Neural progenitor cell (in vitro differentiated cells): Measurements from ENCODE around the gene ARMH1. TPM values are rescaled to one million over a fixed set of nuclear protein-coding genes. Genes with fewer than 3 reads are reported as not detected.
A peak's percentile ranks its signal among the peaks of the same experiment; 100 is the strongest.

Experiments
- DNase-seq: peaks from one replicate; pipeline ENCODE4 v3.0.0-alpha.2; 2016; ENCODE audit warnings: low spot score
- H2AFZ ChIP-seq: fragments of 200-600 bp; sonication (generic); replicated peaks from 2 replicates; pipeline ENCODE4 v1.6.1; 2016; ENCODE audit warnings: antibody characterized with exemption
- H3F3A ChIP-seq: fragments of 200-600 bp; sonication (generic); 2 replicates; pipeline ENCODE4 v1.6.1; 2016; ENCODE audit warnings: antibody characterized with exemption, low read depth
- H3K27ac ChIP-seq: fragments of 200-600 bp; sonication (generic); 2 replicates; pipeline ENCODE4 v1.5.1; 2016; ENCODE audit warnings: mild to moderate bottlenecking
- H3K27me3 ChIP-seq: fragments of 200-600 bp; sonication (generic); 2 replicates; pipeline ENCODE4 v1.6.1; 2016; ENCODE audit warnings: mild to moderate bottlenecking, moderate library complexity
- H3K36me3 ChIP-seq: fragments of 200-600 bp; sonication (generic); 2 replicates; pipeline ENCODE4 v1.5.1; 2016
- H3K4me1 ChIP-seq: fragments of 200-600 bp; sonication (generic); 2 replicates; pipeline ENCODE4 v1.6.1; 2016; ENCODE audit warnings: mixed run types
- H3K4me2 ChIP-seq: fragments of 200-600 bp; sonication (generic); 2 replicates; pipeline ENCODE4 v1.6.1; 2016
- H3K4me3 ChIP-seq: fragments of 200-600 bp; sonication (generic); 2 replicates; pipeline ENCODE4 v1.5.1; 2016
- H3K79me2 ChIP-seq: fragments of 200-600 bp; sonication (generic); 2 replicates; pipeline ENCODE4 v1.6.1; 2016; ENCODE audit warnings: low read depth
- H3K9ac ChIP-seq: fragments of 200-600 bp; sonication (generic); 2 replicates; pipeline ENCODE4 v1.6.1; 2016
- H3K9me3 ChIP-seq: fragments of 200-600 bp; sonication (generic); 2 replicates; pipeline ENCODE4 v1.5.1; 2016; ENCODE audit warnings: low read depth
- H4K20me1 ChIP-seq: fragments of 200-600 bp; sonication (generic); 2 replicates; pipeline ENCODE4 v1.6.1; 2016; ENCODE audit warnings: low read depth
- H3K27ac Mint-ChIP-seq: 3 replicates; pipeline ENCODE4 v1.8.0; 2021; ENCODE audit warnings: mixed read lengths
- H3K27me3 Mint-ChIP-seq: 2 replicates; pipeline ENCODE4 v1.8.0; 2022; ENCODE audit warnings: low read depth, mild to moderate bottlenecking, inconsistent platforms, moderate library complexity, mixed read lengths; ENCODE audit not compliant: insufficient read depth
- H3K36me3 Mint-ChIP-seq: 3 replicates; pipeline ENCODE4 v1.8.0; 2021; ENCODE audit warnings: mixed read lengths
- H3K4me1 Mint-ChIP-seq: 3 replicates; pipeline ENCODE4 v1.8.0; 2021; ENCODE audit warnings: mixed read lengths
- H3K4me3 Mint-ChIP-seq: 3 replicates; pipeline ENCODE4 v1.8.0; 2021; ENCODE audit warnings: mild to moderate bottlenecking, moderate library complexity, mixed read lengths
- H3K9me3 Mint-ChIP-seq: 3 replicates; pipeline ENCODE4 v1.8.0; 2020; ENCODE audit warnings: mixed read lengths
- EZH2 ChIP-seq: fragments of 200-600 bp; sonication (generic); IDR thresholded peaks from 2 replicates; pipeline ENCODE4 v1.6.1; 2017; ENCODE audit warnings: antibody characterized with exemption, mild to moderate bottlenecking, moderate library complexity
- EZH2phosphoT487 ChIP-seq: fragments of 200-600 bp; sonication (generic); IDR thresholded peaks from 2 replicates; pipeline ENCODE4 v1.6.1; 2017; ENCODE audit warnings: antibody characterized with exemption
- total RNA-seq: library from RNA; depleted of rRNA; stranded (reverse); fragments of >200 nt; gene quantifications from 2 replicates; pipeline ENCODE4 v1.2.3, GENCODE V29; 2015; ENCODE audit warnings: low replicate concordance
- TF ChIP-seq, protein P1 (sequence below): fragments of 200-600 bp; sonication (generic); IDR thresholded peaks from 2 replicates; pipeline ENCODE4 v1.5.1; 2017; ENCODE audit warnings: antibody characterized with exemption, mild to moderate bottlenecking

ARMH1 gene
- total RNA-seq, 1 donor from 2014 or later: 3.6 TPM

DNA sequence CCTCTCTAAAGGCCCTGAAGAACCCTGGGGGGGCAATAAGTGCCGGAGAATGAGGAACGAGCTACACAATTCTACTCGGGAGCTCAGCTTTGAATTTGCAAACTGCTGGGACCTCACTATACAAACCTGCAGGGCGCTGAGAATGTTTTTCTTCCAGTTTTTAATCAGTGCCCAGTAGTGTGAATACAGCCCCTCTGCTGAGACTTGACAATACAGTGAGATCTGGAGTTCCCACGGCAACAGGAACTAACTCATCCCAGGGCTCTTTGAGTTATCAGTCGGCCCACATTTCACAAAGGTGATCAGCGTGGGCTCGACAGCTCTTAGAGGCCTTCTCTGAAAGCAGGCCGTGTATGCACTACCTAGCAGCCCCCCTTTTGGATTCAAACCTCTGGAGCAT lies 41.9 kb upstream of the ARMH1 start:
- H3K9me3 ChIP-seq: no peaks in the 10 kb centered on the region
- H3K27me3 ChIP-seq: no peaks in the 10 kb centered on the region
- H2AFZ ChIP-seq: peak overlapping the region; percentile 15

DNA sequence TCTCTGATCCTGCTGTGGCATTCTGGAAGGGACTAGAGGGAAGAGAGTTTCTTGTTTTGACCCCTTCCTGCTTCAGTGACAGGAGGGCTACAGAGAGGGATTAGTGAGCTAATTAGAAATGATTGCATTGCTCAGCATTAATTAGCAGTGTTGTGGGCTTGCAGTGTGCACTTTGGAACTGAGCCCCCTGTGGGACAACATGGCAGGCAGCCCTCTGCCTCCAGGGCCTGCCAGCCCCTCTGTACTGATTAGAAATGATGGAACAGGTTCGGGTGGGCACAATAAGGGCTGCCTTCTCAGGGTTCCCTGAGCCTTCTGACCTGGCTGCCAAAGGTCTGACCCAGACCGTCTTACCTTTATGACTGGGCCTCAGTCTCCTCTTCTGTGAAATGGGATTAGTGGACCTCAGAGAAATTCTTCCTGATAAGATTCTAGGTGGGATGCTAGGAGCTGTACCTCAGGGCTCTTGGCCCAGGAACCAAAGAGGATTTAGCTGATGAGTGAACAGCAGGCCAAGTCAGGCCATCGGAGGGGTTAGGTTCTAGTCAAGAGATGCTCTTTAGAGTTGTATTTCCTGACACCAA lies 39.8 kb upstream of the ARMH1 start:
- no peak for DNase-seq
- Mint-ChIP-seq H3K27ac (no peak overlapping the region), H3K36me3 (peaks cover 27% of the 10 kb centered on the region), H3K4me1 (peaks cover 76% of the 10 kb centered on the region), H3K4me3 (no peak overlapping the region), H3K27me3 (peaks cover 6% of the 10 kb centered on the region), H3K9me3 (no peaks in the 10 kb centered on the region)
- Histone ChIP-seq H3K9ac (no peak overlapping the region), H3K4me2 (no peak overlapping the region), H3K79me2 (peaks cover 39% of the 10 kb centered on the region), H3K36me3 (no peaks in the 10 kb centered on the region), H3F3A (peaks cover 53% of the 10 kb centered on the region), H3K27ac (no peak overlapping the region), H4K20me1 (peaks cover 72% of the 10 kb centered on the region), H2AFZ (no peak overlapping the region), H3K4me1 (peaks cover 48% of the 10 kb centered on the region), H3K4me3 (no peak overlapping the region), H3K9me3 (no peaks in the 10 kb centered on the region), H3K27me3 (no peaks in the 10 kb centered on the region)
- TF ChIP-seq EZH2 (no peak), EZH2phosphoT487 (no peak)
- TF ChIP-seq, protein P1, sequence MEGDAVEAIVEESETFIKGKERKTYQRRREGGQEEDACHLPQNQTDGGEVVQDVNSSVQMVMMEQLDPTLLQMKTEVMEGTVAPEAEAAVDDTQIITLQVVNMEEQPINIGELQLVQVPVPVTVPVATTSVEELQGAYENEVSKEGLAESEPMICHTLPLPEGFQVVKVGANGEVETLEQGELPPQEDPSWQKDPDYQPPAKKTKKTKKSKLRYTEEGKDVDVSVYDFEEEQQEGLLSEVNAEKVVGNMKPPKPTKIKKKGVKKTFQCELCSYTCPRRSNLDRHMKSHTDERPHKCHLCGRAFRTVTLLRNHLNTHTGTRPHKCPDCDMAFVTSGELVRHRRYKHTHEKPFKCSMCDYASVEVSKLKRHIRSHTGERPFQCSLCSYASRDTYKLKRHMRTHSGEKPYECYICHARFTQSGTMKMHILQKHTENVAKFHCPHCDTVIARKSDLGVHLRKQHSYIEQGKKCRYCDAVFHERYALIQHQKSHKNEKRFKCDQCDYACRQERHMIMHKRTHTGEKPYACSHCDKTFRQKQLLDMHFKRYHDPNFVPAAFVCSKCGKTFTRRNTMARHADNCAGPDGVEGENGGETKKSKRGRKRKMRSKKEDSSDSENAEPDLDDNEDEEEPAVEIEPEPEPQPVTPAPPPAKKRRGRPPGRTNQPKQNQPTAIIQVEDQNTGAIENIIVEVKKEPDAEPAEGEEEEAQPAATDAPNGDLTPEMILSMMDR: no peak

More for the DNA sequence above, 41.9 kb upstream of the ARMH1 start:
- peak overlapping the region; percentile 96 for H3K9ac ChIP-seq
- Mint-ChIP-seq H3K36me3 (peaks cover 17% of the 10 kb centered on the region), H3K9me3 (no peaks in the 10 kb centered on the region), H3K4me1 (peaks cover 60% of the 10 kb centered on the region), H3K4me3 (peak overlapping the region; percentile 91), H3K27me3 (peaks cover 5% of the 10 kb centered on the region), H3K27ac (peak overlapping the region; percentile 98)
- peak overlapping the region; percentile 100 for H3K27ac ChIP-seq
- H3K4me1 ChIP-seq: peaks cover 32% of the 10 kb centered on the region
- H4K20me1 ChIP-seq: peaks cover 51% of the 10 kb centered on the region
- H3K4me2 ChIP-seq: peak overlapping the region; percentile 100
- peaks cover 43% of the 10 kb centered on the region for H3F3A ChIP-seq
- peak overlapping the region; percentile 89 for H3K4me3 ChIP-seq
- peaks cover 30% of the 10 kb centered on the region for H3K79me2 ChIP-seq
- TF ChIP-seq EZH2phosphoT487 (no peak), EZH2 (no peak)
- TF ChIP-seq, protein P1: no peak
- DNase-seq: peak; percentile 62
- H3K36me3 ChIP-seq: no peaks in the 10 kb centered on the region

DNA sequence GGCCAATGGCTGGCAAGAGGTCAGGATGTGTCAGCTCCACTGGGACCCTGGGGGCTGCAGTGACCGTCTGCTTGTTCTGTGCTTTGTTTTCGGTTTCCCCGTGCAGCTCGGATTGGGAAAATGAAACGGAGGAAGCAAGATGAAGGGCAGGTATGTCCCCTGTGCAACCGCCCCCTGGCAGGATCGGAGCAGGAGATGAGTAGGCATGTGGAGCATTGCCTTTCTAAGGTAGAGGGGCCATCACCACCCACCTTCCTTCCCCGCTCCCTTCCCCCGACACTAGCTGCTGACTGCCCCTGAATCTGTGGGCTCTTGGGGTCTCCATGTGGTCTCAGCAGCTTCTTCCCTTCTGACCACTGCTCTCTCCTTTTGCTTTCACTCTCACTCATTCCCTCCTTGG lies 39.1 kb upstream of the ARMH1 start:
- TF ChIP-seq EZH2 (no peak), EZH2phosphoT487 (no peak)
- TF ChIP-seq, protein P1: no peak
- Histone ChIP-seq H3K36me3 (no peaks in the 10 kb centered on the region), H2AFZ (no peak overlapping the region), H4K20me1 (peaks cover 80% of the 10 kb centered on the region), H3K4me3 (no peak overlapping the region), H3K27me3 (no peaks in the 10 kb centered on the region), H3K27ac (no peak overlapping the region), H3K4me1 (peaks cover 48% of the 10 kb centered on the region), H3F3A (peaks cover 52% of the 10 kb centered on the region), H3K4me2 (no peak overlapping the region), H3K79me2 (peaks cover 39% of the 10 kb centered on the region), H3K9ac (no peak overlapping the region), H3K9me3 (no peaks in the 10 kb centered on the region)
- Mint-ChIP-seq H3K36me3 (peaks cover 27% of the 10 kb centered on the region), H3K4me3 (no peak overlapping the region), H3K9me3 (no peaks in the 10 kb centered on the region), H3K27me3 (peaks cover 6% of the 10 kb centered on the region), H3K27ac (no peak overlapping the region), H3K4me1 (peaks cover 76% of the 10 kb centered on the region)
- no peak for DNase-seq
